ENCODE data around the gene KAT6B. TPM values are rescaled to one million over a fixed set of nuclear protein-coding genes. Genes with fewer than 3 reads are reported as not detected.
A peak's percentile ranks its signal among the peaks of the same experiment; 100 is the strongest.

Gene KAT6B
- total and polyA plus RNA-seq, 10 of the 15 experiments (the other 5 are each of a cell fraction or from before 2014, with no cell fraction given): 2.7 to 22.6 (median 15.7) TPM

DNA sequence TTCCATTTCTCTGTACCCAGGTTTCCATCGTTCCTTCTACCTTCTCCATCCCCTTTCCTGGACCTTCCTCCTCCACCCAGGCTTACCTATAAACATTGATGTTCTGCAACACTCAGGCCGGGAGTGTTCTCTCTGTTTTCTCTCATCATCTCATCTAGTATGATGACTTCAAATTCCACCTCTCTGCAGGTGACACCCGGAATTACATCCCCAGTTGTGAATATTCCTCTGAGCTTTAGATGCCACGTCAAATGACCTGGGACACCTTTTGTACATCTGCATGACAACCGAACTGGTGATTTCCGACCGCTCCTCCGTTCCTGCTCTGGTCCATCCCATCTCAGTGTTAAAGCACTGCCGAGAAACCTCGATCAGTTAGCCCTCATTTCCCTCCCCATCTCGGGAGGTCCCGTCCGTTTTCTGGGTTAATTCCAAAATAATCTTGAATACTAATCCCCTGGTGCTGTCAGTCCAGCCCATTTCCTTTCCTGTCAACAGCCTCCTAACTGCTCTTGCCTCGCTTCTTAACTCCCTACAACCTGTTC, 208.4 kb downstream of the KAT6B start:
- no peak for DNase-seq (ENCODE audit: low read depth, low spot score)
- Histone ChIP-seq H3K27me3 (replicated peaks in 1 of 2; ENCODE audit: control insufficient read depth in 2 of 2, insufficient read depth in 2 of 2, low read length in 1 of 2) (no peaks in the 10 kb centered on the region), H3K9ac (ENCODE audit: control insufficient read depth, insufficient read depth, low read length) (no peak overlapping the region), H3K4me2 (ENCODE audit: control insufficient read depth, insufficient read depth) (no peak overlapping the region), H3K36me3 (ENCODE audit: control insufficient read depth in 2 of 2, insufficient read depth in 2 of 2, low read length in 1 of 2) (peaks cover 8 to 9% of the 10 kb centered on the region in 2 experiments; a peak in 3 of 4 replicates), H2AFZ (ENCODE audit: control insufficient read depth, low read depth, low read length) (no peak overlapping the region), H3K4me1 (ENCODE audit: control insufficient read depth, insufficient read depth, low read length) (peaks cover 30% of the 10 kb centered on the region), H3K79me2 (ENCODE audit: control insufficient read depth, insufficient read depth, low read length) (no peaks in the 10 kb centered on the region), H3K4me3 (no peak overlapping the region), H4K20me1 (ENCODE audit: control insufficient read depth, insufficient read depth) (no peaks in the 10 kb centered on the region), H3K27ac (ENCODE audit: control insufficient read depth, insufficient read depth) (no peak overlapping the region), H3K9me3 (replicated peaks; ENCODE audit: control insufficient read depth, insufficient read depth, low read length) (no peaks in the 10 kb centered on the region)
- 97% methylated on average over 14 of the region's 14 CpGs for WGBS (ENCODE audit: insufficient coverage, insufficient replicate concordance, low lambda C conversion rate, missing lambda C conversion rate)
- no peak for ATAC-seq
- RAD21 ChIA-PET (ENCODE audit: unreplicated experiment): interaction anchor here (0.6 to 1.4 kb wide), 3 partner anchors 21 to 584 kb away, joined by 3 to 5 read pairs (median 3); partner anchors contain the start of gene COMTD1
- no peak for FAIRE-seq
- POLR2A ChIA-PET: interaction anchor here (0.6 kb wide), 1 partner anchor 250 kb away, joined by 3 read pairs; no protein-coding TSS in a partner anchor
- SMC1A ChIA-PET (ENCODE audit: uncharacterized antibody, unreplicated experiment): interaction anchor here (1.0 to 1.6 kb wide), 2 partner anchors 341 to 757 kb away, joined by 3 to 4 read pairs; no protein-coding TSS in a partner anchor
- intact Hi-C loops (cut with micrococcal nuclease; ENCODE audit: unreplicated experiment) (no loop called here), in situ Hi-C loops (cut with MboI) (no loop called here)
- 0 out of 2 replicates have a peak, but pooled peaks have one; percentile 6 for TF ChIP-seq POLR2A (IDR thresholded peaks at IDR 0.05; ENCODE audit: low read depth, low read length)
- TF ChIP-seq ZNF274 (IDR thresholded peaks at IDR 0.05; ENCODE audit: insufficient read depth, insufficient read length): no peak
- no TSS peak for BruUV-seq (replicated peaks)
- CTCF ChIA-PET: interaction anchor here (1.1 to 2.0 kb wide), 2 partner anchors 13 to 334 kb away, joined by 3 to 4 read pairs; no protein-coding TSS in a partner anchor

DNA sequence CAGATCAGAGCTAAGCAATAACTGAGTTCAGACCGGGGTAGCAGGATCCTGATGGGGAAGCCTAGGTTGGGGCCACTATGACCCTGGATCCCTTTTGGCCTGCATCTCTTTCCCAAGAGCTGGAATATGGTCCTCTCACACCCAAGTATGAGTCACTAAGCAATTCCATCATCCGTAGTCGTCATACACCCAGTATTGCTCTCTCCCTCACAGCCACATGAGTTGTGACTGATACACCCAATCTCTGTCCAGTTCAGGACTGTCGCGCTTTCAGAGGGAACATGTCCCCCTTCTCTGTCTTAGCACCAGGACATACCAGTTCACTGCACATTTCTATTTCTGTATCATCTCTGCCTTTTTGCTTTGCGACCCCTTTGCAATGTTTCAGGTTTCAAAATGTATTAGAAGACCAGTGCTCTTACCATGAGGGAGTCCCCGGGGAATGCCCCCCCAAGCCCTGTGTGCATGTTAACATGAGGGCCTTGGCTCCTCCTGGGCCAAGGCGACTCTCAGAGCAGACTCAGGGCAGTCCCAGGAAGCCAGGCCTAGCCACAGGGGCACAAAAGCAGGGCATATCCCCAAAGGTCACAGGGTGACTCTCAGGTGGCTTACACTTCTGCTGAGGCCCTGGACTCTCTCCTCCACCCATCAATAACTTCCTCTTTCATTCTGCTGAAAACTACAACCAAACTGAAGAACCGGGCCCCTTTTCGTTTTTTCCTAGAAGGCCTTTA, 209.7 kb downstream of the KAT6B start:
- ATAC-seq: peak; percentile 80
- peak overlapping the region; percentile 52 for H2AFZ ChIP-seq (ENCODE audit: control insufficient read depth, low read depth, low read length)
- intact Hi-C loops (cut with micrococcal nuclease; ENCODE audit: unreplicated experiment): no loop called here
- TF ChIP-seq, protein P1, sequence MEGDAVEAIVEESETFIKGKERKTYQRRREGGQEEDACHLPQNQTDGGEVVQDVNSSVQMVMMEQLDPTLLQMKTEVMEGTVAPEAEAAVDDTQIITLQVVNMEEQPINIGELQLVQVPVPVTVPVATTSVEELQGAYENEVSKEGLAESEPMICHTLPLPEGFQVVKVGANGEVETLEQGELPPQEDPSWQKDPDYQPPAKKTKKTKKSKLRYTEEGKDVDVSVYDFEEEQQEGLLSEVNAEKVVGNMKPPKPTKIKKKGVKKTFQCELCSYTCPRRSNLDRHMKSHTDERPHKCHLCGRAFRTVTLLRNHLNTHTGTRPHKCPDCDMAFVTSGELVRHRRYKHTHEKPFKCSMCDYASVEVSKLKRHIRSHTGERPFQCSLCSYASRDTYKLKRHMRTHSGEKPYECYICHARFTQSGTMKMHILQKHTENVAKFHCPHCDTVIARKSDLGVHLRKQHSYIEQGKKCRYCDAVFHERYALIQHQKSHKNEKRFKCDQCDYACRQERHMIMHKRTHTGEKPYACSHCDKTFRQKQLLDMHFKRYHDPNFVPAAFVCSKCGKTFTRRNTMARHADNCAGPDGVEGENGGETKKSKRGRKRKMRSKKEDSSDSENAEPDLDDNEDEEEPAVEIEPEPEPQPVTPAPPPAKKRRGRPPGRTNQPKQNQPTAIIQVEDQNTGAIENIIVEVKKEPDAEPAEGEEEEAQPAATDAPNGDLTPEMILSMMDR (IDR thresholded peaks at IDR 0.05 in 2 of 3, conservative IDR thresholded peaks at IDR 0.05 in 1 of 3; ENCODE audit: control insufficient read depth in 2 of 3, extremely low read depth in 1 of 3, insufficient read depth in 1 of 3, low read depth in 3 of 3, low read length in 3 of 3): no peak
- TF ChIP-seq NR2F1 (conservative IDR thresholded peaks at IDR 0.05) (peak; percentile 88), YY1 (IDR thresholded peaks at IDR 0.05; ENCODE audit: low read depth, low read length) (0 out of 2 replicates have a peak, but pooled peaks have one; percentile 7), CBX5 (IDR thresholded peaks at IDR 0.05; ENCODE audit: low read depth) (peak; percentile 46; the same call in 1 of the 2 replicates), DPF2 (IDR thresholded peaks at IDR 0.05) (0 out of 2 replicates have a peak, but pooled peaks have one; percentile 27), SREBF1 (IDR thresholded peaks at IDR 0.05; ENCODE audit: low read length) (no peak), EED (IDR thresholded peaks at IDR 0.05; ENCODE audit: low read depth) (peak; percentile 49), MEF2B (IDR thresholded peaks at IDR 0.05; ENCODE audit: partially characterized antibody, poor library complexity, severe bottlenecking) (peak; percentile 89), RUNX3 (IDR thresholded peaks at IDR 0.05; ENCODE audit: low read length) (peak; percentile 41)
- SMC1A ChIA-PET (ENCODE audit: uncharacterized antibody, unreplicated experiment): interaction anchor here (0.8 kb wide), 1 partner anchor 16 kb away, joined by 3 read pairs; no protein-coding TSS in a partner anchor
- H3K36me3 ChIP-seq (ENCODE audit: control insufficient read depth in 2 of 2, insufficient read depth in 2 of 2, low read length in 1 of 2): no peaks in the 10 kb centered on the region
- H3K9me3 ChIP-seq (replicated peaks; ENCODE audit: control insufficient read depth, insufficient read depth, low read length): no peaks in the 10 kb centered on the region
- POLR2A ChIA-PET: no interaction called here
- RAD21 ChIA-PET (ENCODE audit: unreplicated experiment): no interaction called here
- no peak for FAIRE-seq
- CTCF ChIA-PET: interaction anchor here (1.1 to 1.7 kb wide), 2 partner anchors 16 to 200 kb away, joined by 4 to 6 read pairs; partner anchors contain the start of gene COMTD1
- H3K79me2 ChIP-seq (ENCODE audit: control insufficient read depth, insufficient read depth, low read length): no peaks in the 10 kb centered on the region
- no peak overlapping the region for H3K4me3 ChIP-seq
- H4K20me1 ChIP-seq (ENCODE audit: control insufficient read depth, insufficient read depth): no peaks in the 10 kb centered on the region
- H3K27ac ChIP-seq (ENCODE audit: control insufficient read depth, insufficient read depth): 0 out of 2 replicates have a peak overlapping the region, but pooled peaks have one; percentile 13
- no peak for DNase-seq (ENCODE audit: low read depth, low spot score)
- no peak overlapping the region for H3K9ac ChIP-seq (ENCODE audit: control insufficient read depth, insufficient read depth, low read length)
- in situ Hi-C loops (cut with MboI): no loop called here
- peaks cover 30% of the 10 kb centered on the region for H3K4me1 ChIP-seq (ENCODE audit: control insufficient read depth, insufficient read depth, low read length)
- BruUV-seq (replicated peaks): no TSS peak
- peak overlapping the region; percentile 41 for H3K4me2 ChIP-seq (ENCODE audit: control insufficient read depth, insufficient read depth)
- 41% methylated on average over 10 of the region's 10 CpGs for WGBS (ENCODE audit: insufficient coverage, insufficient replicate concordance, low lambda C conversion rate, missing lambda C conversion rate)
- no peaks in the 10 kb centered on the region for H3K27me3 ChIP-seq (replicated peaks in 1 of 2; ENCODE audit: control insufficient read depth in 2 of 2, insufficient read depth in 2 of 2, low read length in 1 of 2)
